Loucy (cell line): ENCODE data around the gene B3GALT6.

Source experiments
- H2AFZ ChIP-seq: fragments of 200-600 bp; sonication (generic); 2 replicates; pipeline ENCODE4 v1.6.0; 2016; ENCODE audit warnings: antibody characterized with exemption, mild to moderate bottlenecking, low read length, moderate library complexity
- H3F3A ChIP-seq: fragments of 200-600 bp; 2 replicates; pipeline ENCODE4 v1.6.0; 2016; ENCODE audit warnings: antibody characterized with exemption, low read depth, mild to moderate bottlenecking
- H3K27me3 ChIP-seq: fragments of 200-600 bp; sonication (generic); 2 replicates; pipeline ENCODE4 v1.6.1; 2014; ENCODE audit warnings: low read length, mild to moderate bottlenecking; ENCODE audit not compliant: insufficient read depth, poor library complexity, severe bottlenecking
- H3K36me3 ChIP-seq: fragments of 200-600 bp; sonication (generic); 2 replicates; pipeline ENCODE4 v1.6.1; 2016; ENCODE audit warnings: low read length; ENCODE audit not compliant: insufficient read depth
- H3K4me1 ChIP-seq: fragments of 200-600 bp; sonication (generic); 2 replicates; pipeline ENCODE4 v1.5.1; 2014; ENCODE audit warnings: low read length, mild to moderate bottlenecking; ENCODE audit not compliant: insufficient read depth, poor library complexity, severe bottlenecking
- H3K4me2 ChIP-seq: fragments of 200-600 bp; sonication (generic); 2 replicates; pipeline ENCODE4 v1.6.0; 2014; ENCODE audit warnings: antibody characterized with exemption, low read length, low read depth, mild to moderate bottlenecking; ENCODE audit not compliant: poor library complexity, severe bottlenecking
- H3K4me3 ChIP-seq: fragments of 200-600 bp; sonication (generic); 2 replicates; pipeline ENCODE4 v1.5.1; 2014; ENCODE audit warnings: low read length, mild to moderate bottlenecking, mixed read lengths; ENCODE audit not compliant: poor library complexity, severe bottlenecking
- H3K79me2 ChIP-seq: fragments of 200-600 bp; sonication (generic); 2 replicates; pipeline ENCODE4 v1.6.1; 2014; ENCODE audit warnings: low read length; ENCODE audit not compliant: insufficient read depth
- H3K9ac ChIP-seq: fragments of 200-600 bp; sonication (generic); 2 replicates; pipeline ENCODE4 v1.6.0; 2014; ENCODE audit warnings: mild to moderate bottlenecking, low read depth, low read length, moderate library complexity; ENCODE audit not compliant: poor library complexity, severe bottlenecking
- H3K9me2 ChIP-seq: fragments of 200-600 bp; sonication (generic); replicated peaks from 2 replicates; pipeline ENCODE4 v1.6.1; 2016; ENCODE audit warnings: low read depth, low read length, mixed read lengths
- H3K9me3 ChIP-seq: fragments of 200-600 bp; sonication (generic); 2 replicates; pipeline ENCODE4 v1.6.1; 2014; ENCODE audit warnings: mild to moderate bottlenecking, antibody characterized with exemption, low read length, low read depth; ENCODE audit not compliant: insufficient read depth
- H4K20me1 ChIP-seq: fragments of 200-600 bp; sonication (generic); 2 replicates; pipeline ENCODE4 v1.6.0; 2014; ENCODE audit warnings: antibody characterized with exemption, low read length, mild to moderate bottlenecking; ENCODE audit not compliant: insufficient read depth, poor library complexity, severe bottlenecking
- EZH2phosphoT487 ChIP-seq: fragments of 200-600 bp; IDR thresholded peaks from 2 replicates; pipeline ENCODE4 v1.6.1; 2018; ENCODE audit warnings: antibody characterized with exemption, mild to moderate bottlenecking, moderate library complexity, borderline replicate concordance
- TF ChIP-seq, protein P1 (sequence below): fragments of 200-600 bp; sonication (generic); conservative IDR thresholded peaks from 2 replicates; pipeline ENCODE4 v1.5.1; 2014; ENCODE audit warnings: mild to moderate bottlenecking, antibody characterized with exemption, low read length

Gene B3GALT6

DNA sequence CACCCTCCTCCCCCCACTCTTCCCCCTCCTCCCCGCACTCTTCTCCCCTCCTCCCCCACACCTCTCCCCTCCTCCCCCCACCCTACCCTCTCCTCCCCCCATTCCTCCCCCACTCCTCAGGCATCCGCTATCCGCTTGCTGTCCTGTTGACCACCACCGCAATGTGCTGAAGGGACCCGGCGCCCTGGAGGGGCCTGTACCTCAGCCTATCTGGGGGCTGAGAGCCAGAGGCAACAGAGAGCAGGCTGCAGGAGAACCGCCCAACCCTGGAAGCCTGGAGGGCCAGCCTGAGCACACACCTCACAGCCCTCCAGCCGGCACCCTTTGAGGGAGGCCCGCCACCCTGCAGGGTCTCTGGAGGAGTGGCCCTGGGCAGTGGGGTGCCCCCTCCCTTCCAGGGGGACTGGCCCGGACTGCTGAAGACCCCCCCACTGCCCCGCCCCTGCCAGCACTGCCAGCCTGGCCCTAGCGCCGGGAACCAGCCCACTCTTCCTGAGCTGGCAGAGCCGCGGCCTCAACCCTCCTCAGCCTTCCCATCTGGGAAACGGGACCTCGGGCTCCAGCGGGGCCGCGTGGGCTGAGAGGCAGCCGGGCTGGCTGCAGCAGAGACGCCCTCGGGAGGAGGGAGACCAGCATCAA is 13.3 kb downstream of the B3GALT6 start:
- H3K4me3 ChIP-seq = no peak overlapping the region

GRCh38 chr1:1245817-1246576 is 14.0 kb downstream of the B3GALT6 start:
- no peak overlapping the region for H2AFZ ChIP-seq
- H3K36me3 ChIP-seq = no peaks in the 10 kb centered on the region
- H3K4me2 ChIP-seq = no peak overlapping the region
- H3K4me3 ChIP-seq = no peak overlapping the region
- H3K79me2 ChIP-seq = no peaks in the 10 kb centered on the region
- H3K9ac ChIP-seq = no peak overlapping the region
- no peaks in the 10 kb centered on the region for H3K9me3 ChIP-seq
- H4K20me1 ChIP-seq = no peaks in the 10 kb centered on the region
- no peaks in the 10 kb centered on the region for H3F3A ChIP-seq
- TF ChIP-seq EZH2phosphoT487 = no peak
- TF ChIP-seq, protein P1, sequence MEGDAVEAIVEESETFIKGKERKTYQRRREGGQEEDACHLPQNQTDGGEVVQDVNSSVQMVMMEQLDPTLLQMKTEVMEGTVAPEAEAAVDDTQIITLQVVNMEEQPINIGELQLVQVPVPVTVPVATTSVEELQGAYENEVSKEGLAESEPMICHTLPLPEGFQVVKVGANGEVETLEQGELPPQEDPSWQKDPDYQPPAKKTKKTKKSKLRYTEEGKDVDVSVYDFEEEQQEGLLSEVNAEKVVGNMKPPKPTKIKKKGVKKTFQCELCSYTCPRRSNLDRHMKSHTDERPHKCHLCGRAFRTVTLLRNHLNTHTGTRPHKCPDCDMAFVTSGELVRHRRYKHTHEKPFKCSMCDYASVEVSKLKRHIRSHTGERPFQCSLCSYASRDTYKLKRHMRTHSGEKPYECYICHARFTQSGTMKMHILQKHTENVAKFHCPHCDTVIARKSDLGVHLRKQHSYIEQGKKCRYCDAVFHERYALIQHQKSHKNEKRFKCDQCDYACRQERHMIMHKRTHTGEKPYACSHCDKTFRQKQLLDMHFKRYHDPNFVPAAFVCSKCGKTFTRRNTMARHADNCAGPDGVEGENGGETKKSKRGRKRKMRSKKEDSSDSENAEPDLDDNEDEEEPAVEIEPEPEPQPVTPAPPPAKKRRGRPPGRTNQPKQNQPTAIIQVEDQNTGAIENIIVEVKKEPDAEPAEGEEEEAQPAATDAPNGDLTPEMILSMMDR = no peak
- H3K4me1 ChIP-seq = peaks cover 8% of the 10 kb centered on the region
- H3K9me2 ChIP-seq = no peaks in the 10 kb centered on the region
- no peaks in the 10 kb centered on the region for H3K27me3 ChIP-seq

More for the DNA sequence above, 13.3 kb downstream of the B3GALT6 start:
- H3K36me3 ChIP-seq = no peaks in the 10 kb centered on the region
- no peak overlapping the region for H2AFZ ChIP-seq
- H3K9ac ChIP-seq = no peak overlapping the region
- H3K4me1 ChIP-seq = peaks cover under 1% of the 10 kb centered on the region
- H3F3A ChIP-seq = no peaks in the 10 kb centered on the region
- H3K9me2 ChIP-seq = no peaks in the 10 kb centered on the region
- H4K20me1 ChIP-seq = no peaks in the 10 kb centered on the region
- H3K4me2 ChIP-seq = no peak overlapping the region
- H3K79me2 ChIP-seq = no peaks in the 10 kb centered on the region
- H3K27me3 ChIP-seq = no peaks in the 10 kb centered on the region
- no peak for TF ChIP-seq EZH2phosphoT487
- TF ChIP-seq, protein P1 = no peak
- no peaks in the 10 kb centered on the region for H3K9me3 ChIP-seq

DNA sequence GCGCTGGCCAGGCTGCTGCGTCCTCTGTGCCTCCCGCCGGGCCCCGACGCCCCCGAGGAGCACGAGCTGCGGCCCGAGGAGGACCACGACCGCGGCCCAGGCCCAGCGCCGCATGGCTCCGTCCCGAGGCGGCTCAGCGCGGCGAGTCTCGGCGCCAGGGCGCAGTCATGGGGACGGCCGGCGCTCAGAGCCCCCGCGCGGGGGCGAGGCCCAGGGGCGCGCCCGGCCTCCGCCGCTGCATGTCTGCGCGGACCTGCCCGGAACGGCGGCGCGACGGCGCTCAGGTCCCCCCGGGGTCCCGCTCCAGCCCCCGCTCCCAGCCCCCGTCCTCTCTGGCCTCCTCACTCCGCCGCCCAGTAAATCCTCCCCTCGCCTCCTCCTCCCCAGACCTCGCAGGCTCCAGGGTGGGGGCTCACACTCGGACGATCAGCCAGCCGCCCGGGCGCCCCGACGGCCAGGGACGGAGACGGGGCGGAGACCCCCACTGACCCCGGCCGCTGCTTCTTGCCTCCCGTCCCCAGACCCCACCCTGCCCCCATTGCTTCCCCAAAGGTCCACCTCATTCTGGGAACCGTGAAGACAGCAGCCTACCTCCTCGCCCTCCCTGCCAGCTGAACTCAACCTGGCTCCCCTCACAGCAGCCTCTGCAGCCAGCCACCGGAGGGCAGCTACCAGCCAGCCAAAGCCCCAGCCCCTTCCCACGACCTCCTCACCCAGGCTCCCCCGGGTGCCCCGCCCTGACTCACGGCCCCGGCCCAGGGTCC is 14.7 kb downstream of the B3GALT6 start, which contains the start of gene C1QTNF12:
TSS of gene C1QTNF12 (minus strand) at position 146 of the 764 bp plus-strand sequence. CDS start at position 114, 32 bp downstream.
- Histone ChIP-seq H3K4me2 (no peak within 1 kb of the TSS), H3K27me3 (no peaks in the 10 kb centered on the region), H3K9ac (no peak within 1 kb of the TSS), H3K4me1 (peaks cover 13% of the 10 kb centered on the region), H3K79me2 (no peaks in the 10 kb centered on the region), H3K4me3 (no peak within 1 kb of the TSS), H3K36me3 (no peaks in the 10 kb centered on the region), H3K9me3 (no peaks in the 10 kb centered on the region), H4K20me1 (no peaks in the 10 kb centered on the region), H3K9me2 (no peaks in the 10 kb centered on the region), H2AFZ (no peak within 1 kb of the TSS), H3F3A (no peaks in the 10 kb centered on the region)
- TF ChIP-seq, protein P1 = no peak; the same call in 1 of the 2 replicates
- TF ChIP-seq EZH2phosphoT487 = no peak
